Stimulated activated CD4-positive, alpha-beta T cell treated with anti-CD3 and anti-CD28 coated beads, TNF-alpha, amount 100 ng/mL, for 1 hour (primary cell): ENCODE data around the gene FHDC1.

Experiments used
- DNase-seq, 3 donors: peaks; one replicate each; pipeline ENCODE4 v3.0.0-alpha.2; 2020; ENCODE audit warnings: low read depth in 3 of 3, low spot score in 1 of 3

The FHDC1 gene

DNA sequence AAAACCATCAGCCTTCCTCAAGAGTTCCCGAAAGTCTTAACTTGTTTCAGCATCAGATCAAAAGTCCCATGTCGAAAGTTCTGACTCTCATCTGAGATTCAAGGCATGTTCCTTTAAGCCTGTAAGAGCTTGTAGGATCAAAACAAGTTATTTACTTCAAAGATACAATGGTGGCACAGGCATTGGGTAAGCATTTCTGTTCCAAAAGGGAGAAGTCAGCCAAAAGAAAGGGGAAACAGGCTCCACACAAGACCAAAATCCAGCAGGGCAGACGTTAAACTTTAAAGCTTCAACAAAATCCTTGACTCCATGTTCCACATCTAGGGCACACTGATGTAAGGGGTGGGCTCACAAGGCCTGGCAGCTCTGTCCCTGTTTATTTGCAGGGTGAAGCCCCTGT is 91.7 kb downstream of the FHDC1 start:
- DNase-seq: no peak

DNA sequence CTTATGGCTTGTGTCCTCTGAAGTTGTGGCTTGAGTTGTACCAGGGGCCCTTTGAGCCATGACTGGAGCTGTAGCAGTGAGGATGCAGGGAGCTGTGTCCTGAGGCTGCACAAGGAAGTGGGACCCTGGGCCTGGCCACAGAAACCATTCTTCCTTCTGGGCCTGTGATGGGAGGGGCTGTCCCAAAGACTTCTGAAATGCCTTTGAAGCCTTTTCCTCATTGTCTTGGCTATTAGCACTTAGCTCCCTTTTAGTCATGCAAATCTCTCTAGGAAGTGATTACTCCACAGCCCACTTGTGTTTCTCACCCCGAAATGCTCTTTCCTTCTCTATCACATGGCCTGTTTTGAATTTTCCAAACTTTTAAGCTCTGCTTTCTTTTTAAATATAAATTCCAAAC is 92.4 kb downstream of the FHDC1 start:
- DNase-seq: no peak
